ENCODE data around the gene TXLNG.

- TF ChIP-seq CTCF (IDR thresholded peaks at IDR 0.05) (no peak), POLR2A (IDR thresholded peaks at IDR 0.05) (no peak)
Measured at GRCh38 chrX:16737024-16737423, 49.2 kb upstream of the TXLNG start.

Measured in testis (tissue), 2 donors.